OCI-LY3 (cell line): ENCODE measurements around the gene LAIR1.
"Not testable (repeated sequence)": the region's sequence is repeated elsewhere in the genome, so short reads cannot be mapped to it uniquely, and the experiment has no call there.

Experiments
- EZH2phosphoT487 ChIP-seq: fragments of 200-600 bp; shearing (Covaris generic); IDR thresholded peaks from 2 replicates; pipeline ENCODE4 v1.6.1; 2018; ENCODE audit warnings: antibody characterized with exemption, mixed run types, low read depth
- TF ChIP-seq, protein P1 (sequence below): fragments of 200-600, 300-600 bp; sonication (generic); IDR thresholded peaks from 2 replicates; pipeline ENCODE4 v1.5.1; 2014; ENCODE audit warnings: antibody characterized with exemption, low read length, low read depth

GRCh38 chr19:54359149-54359820 is 5.4 kb downstream of the LAIR1 start:
- TF ChIP-seq, protein P1, sequence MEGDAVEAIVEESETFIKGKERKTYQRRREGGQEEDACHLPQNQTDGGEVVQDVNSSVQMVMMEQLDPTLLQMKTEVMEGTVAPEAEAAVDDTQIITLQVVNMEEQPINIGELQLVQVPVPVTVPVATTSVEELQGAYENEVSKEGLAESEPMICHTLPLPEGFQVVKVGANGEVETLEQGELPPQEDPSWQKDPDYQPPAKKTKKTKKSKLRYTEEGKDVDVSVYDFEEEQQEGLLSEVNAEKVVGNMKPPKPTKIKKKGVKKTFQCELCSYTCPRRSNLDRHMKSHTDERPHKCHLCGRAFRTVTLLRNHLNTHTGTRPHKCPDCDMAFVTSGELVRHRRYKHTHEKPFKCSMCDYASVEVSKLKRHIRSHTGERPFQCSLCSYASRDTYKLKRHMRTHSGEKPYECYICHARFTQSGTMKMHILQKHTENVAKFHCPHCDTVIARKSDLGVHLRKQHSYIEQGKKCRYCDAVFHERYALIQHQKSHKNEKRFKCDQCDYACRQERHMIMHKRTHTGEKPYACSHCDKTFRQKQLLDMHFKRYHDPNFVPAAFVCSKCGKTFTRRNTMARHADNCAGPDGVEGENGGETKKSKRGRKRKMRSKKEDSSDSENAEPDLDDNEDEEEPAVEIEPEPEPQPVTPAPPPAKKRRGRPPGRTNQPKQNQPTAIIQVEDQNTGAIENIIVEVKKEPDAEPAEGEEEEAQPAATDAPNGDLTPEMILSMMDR, result peak; percentile 26
- not testable (repeated sequence) for TF ChIP-seq EZH2phosphoT487
